Psoas muscle (tissue), 8 donors: ENCODE data around the gene PPP2R2D. TPM values are rescaled to one million over a fixed set of nuclear protein-coding genes. Genes with fewer than 3 reads are reported as not detected.

Experiments
- ATAC-seq, 4 donors: fragments of 200-7000 bp; cut with Tn5 transposase; one replicate each; pipeline ENCODE4 v1.9.1; 2020; ENCODE audit warnings: moderate library complexity in 3 of 4, mild to moderate bottlenecking in 2 of 4
- DNase-seq, 2 donors: peaks; one replicate each; pipeline ENCODE4 v3.0.0-alpha.2; 2020
- H3K27ac ChIP-seq: fragments of 200-600 bp; one replicate; pipeline ENCODE4 v1.8.0; 2022
- H3K27me3 ChIP-seq, 3 donors: fragments of 200-600 bp in 1 of 3; one replicate each; pipeline versions ENCODE4 v1.6.1 to v1.8.0; 2013 to 2022; ENCODE audit warnings: low read length in 2 of 3, mild to moderate bottlenecking in 2 of 3, moderate library complexity in 1 of 3; ENCODE audit not compliant: insufficient read depth in 3 of 3
- H3K36me3 ChIP-seq, 2 donors: fragments of 200-600 bp in 1 of 2; one replicate each; pipeline versions ENCODE4 v1.6.1 to v1.8.0; 2013 to 2022; ENCODE audit warnings: low read depth in 1 of 2, mild to moderate bottlenecking in 1 of 2, moderate library complexity in 1 of 2; ENCODE audit not compliant: insufficient read depth in 1 of 2
- H3K4me1 ChIP-seq: fragments of 200-600 bp; one replicate; pipeline ENCODE4 v1.8.0; 2022
- H3K4me3 ChIP-seq: fragments of 200-600 bp; one replicate; pipeline ENCODE4 v1.8.0; 2022; ENCODE audit warnings: mild to moderate bottlenecking
- H3K9me3 ChIP-seq: fragments of 200-600 bp; one replicate; pipeline ENCODE4 v1.8.0; 2022
- whole genome bisulfite sequencing, 3 donors: extraction: QIAGEN DNeasy Blood & Tissue Kit; methylation state at CpG; one replicate each; pipeline versions ENCODE4 v1.1.6 to v1.1.7; 2013; 5-methylcytosine and 5-hydroxymethylcytosine counted together
- intact Hi-C, 2 donors: fragments of 100-400 bp; cut with DNase I; formaldehyde crosslinking; loops; one replicate each; pipeline versions ENCODE4 v1.11.0 to v1.14.2; 2022
- polyA plus RNA-seq, 3 donors: library from polyadenylated mRNA; stranded (reverse); fragments of 200-250 nt; gene quantifications; one replicate each; pipeline ENCODE4 v1.2.3, GENCODE V29; 2013
- total RNA-seq, 4 donors: library from RNA; stranded (reverse); fragmentation: NEBNext Ultra II Directional in 2 of 4; extraction: Animal tissue kit (Norgen Biotek cat#: 25700) in 2 of 4; gene quantifications; one replicate each; pipeline versions ENCODE4 v1.2.1 to v1.2.4, GENCODE V29; 2021 to 2023
- TF ChIP-seq, protein P1 (sequence below): fragments of 200-600 bp; IDR thresholded peaks from one replicate; pipeline ENCODE4 v1.8.0; 2022; ENCODE audit warnings: antibody characterized with exemption
- donor health status: healthy with polysubstance abuse.
- donor health status: DM: no; HTN: no; CAD: no; lungs with moderate emphysema.
- donor health status: Bipolar disorder and iron deficiency.
- donor health status: healthy.
- donor health status: DM: yes; HTN: yes; CAD: no.
- donor health status: DM: no; HTN: no; CAD: no.
- donor health status: DM: no; HTN: no; CAD: no.
- donor health status: DM: yes; HTN: yes; CAD: no.

PPP2R2D gene
- total and polyA plus RNA-seq, 7 donors = 19.2 to 47.4 (median 25.7) TPM

DNA sequence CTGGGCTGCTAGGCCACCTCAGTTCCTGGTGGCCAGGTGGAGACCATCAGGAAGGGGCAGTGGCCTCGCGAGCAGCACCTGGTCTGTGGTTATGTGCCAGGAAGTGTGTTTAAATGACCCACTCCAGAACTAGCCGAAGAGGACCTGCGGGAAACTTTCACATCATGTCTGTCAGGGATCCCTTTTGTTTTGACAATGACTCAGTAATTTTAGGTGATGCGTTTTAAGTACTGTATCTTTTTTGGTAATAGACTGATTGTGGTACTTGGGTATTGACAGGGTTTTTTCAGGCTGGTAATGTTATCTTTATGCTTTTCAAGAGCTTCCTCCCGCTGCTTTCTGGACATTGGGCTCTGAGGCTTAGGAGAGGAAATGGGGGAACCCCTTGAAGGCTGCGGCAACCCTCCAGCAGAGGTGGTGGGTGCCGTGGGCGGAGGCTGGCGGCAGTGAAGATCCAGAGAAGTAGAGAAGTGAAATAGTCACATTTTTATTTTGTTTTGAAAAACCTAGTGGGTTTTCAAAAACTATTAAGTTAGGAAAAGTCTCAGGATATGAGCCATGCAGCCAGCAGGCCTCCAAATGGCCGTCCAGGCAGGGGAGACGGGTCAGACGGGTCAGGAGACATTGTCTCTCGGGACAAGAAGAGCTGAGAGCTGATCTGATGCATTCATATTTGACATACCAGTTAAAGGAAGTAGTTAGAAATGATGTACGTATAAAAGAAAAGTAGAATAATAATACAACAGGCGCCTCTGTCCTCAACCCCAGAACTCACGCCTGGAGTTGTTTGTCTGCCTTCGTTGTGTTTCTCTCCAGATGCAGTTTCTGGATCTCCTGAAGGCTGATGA lies 27.7 kb downstream of the PPP2R2D start:
- Histone ChIP-seq H3K27me3 (no peaks in the 10 kb centered on the region), H3K4me3 (no peak overlapping the region), H3K9me3 (peaks cover 13% of the 10 kb centered on the region), H3K4me1 (peaks cover 57% of the 10 kb centered on the region), H3K36me3 (no peaks in the 10 kb centered on the region), H3K27ac (peak overlapping the region; percentile 38)
- WGBS, 3 donors = 78 to 81% (median 79%) methylated on average over 18 of the region's 18 CpGs
- intact Hi-C loops = no loop called here
- DNase-seq = no peak
- TF ChIP-seq, protein P1, sequence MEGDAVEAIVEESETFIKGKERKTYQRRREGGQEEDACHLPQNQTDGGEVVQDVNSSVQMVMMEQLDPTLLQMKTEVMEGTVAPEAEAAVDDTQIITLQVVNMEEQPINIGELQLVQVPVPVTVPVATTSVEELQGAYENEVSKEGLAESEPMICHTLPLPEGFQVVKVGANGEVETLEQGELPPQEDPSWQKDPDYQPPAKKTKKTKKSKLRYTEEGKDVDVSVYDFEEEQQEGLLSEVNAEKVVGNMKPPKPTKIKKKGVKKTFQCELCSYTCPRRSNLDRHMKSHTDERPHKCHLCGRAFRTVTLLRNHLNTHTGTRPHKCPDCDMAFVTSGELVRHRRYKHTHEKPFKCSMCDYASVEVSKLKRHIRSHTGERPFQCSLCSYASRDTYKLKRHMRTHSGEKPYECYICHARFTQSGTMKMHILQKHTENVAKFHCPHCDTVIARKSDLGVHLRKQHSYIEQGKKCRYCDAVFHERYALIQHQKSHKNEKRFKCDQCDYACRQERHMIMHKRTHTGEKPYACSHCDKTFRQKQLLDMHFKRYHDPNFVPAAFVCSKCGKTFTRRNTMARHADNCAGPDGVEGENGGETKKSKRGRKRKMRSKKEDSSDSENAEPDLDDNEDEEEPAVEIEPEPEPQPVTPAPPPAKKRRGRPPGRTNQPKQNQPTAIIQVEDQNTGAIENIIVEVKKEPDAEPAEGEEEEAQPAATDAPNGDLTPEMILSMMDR = no peak
- ATAC-seq = no peak

DNA sequence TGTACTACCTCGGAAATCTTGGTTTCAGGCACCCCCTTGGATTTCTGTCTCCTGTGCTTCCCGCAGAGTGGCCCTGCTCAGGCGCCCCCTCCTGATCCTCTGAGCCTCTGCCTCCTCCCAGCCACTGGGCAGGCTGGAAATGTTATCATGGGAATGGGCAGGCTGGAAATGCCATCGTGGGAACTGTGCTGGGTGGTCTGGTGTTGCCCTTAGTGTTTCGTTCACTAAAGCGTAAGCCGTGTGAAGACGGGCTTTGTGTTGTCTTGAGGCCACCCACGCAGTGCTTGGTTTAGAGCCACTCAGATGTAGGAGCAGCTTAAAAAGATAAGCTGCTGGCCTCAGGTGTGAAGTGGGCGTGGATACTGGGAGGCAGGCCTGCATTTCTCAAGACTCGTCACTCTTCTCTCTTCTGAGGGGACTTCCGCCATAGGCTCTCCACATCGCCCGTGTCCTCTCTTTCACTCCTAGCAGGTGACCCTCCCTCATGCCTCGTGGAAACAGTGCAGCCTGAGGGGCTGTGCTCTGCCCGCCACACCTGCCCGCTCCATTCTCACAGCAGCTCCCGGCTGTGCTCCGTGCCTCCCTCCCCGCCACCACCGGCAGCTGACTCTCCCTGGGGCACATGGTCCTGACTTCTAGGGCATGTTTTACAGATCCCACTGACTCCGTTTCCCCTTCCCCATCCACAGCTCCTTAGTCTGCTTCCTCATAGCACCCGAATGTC lies 28.5 kb downstream of the PPP2R2D start:
- Histone ChIP-seq H3K27me3 (no peaks in the 10 kb centered on the region), H3K4me1 (peaks cover 52% of the 10 kb centered on the region), H3K4me3 (no peak overlapping the region), H3K36me3 (no peaks in the 10 kb centered on the region), H3K9me3 (peaks cover 13% of the 10 kb centered on the region), H3K27ac (no peak overlapping the region)
- TF ChIP-seq, protein P1 = no peak
- DNase-seq (no peak), ATAC-seq (no peak)
- intact Hi-C loops = no loop called here
- 84 to 90% (median 86%) methylated on average over 22 to 23 of the region's 23 CpGs for WGBS, 3 donors

- TF ChIP-seq, protein P1 = no peak
- Histone ChIP-seq H3K4me1 (peaks cover 46% of the 10 kb centered on the region), H3K27ac (peak overlapping the region; percentile 4), H3K4me3 (no peak overlapping the region), H3K36me3 (peaks cover 0 to 4% of the 10 kb centered on the region in 2 donors), H3K27me3 (no peaks in the 10 kb centered on the region), H3K9me3 (peaks cover 7% of the 10 kb centered on the region)
- 59 to 70% (median 61%) methylated on average over 4 of the region's 4 CpGs for WGBS, 3 donors
- ATAC-seq (no peak), DNase-seq (no peak)
- intact Hi-C loops = no loop called here
Observed at GRCh38 chr10:131930150-131930549, 29.3 kb downstream of the PPP2R2D start.

DNA sequence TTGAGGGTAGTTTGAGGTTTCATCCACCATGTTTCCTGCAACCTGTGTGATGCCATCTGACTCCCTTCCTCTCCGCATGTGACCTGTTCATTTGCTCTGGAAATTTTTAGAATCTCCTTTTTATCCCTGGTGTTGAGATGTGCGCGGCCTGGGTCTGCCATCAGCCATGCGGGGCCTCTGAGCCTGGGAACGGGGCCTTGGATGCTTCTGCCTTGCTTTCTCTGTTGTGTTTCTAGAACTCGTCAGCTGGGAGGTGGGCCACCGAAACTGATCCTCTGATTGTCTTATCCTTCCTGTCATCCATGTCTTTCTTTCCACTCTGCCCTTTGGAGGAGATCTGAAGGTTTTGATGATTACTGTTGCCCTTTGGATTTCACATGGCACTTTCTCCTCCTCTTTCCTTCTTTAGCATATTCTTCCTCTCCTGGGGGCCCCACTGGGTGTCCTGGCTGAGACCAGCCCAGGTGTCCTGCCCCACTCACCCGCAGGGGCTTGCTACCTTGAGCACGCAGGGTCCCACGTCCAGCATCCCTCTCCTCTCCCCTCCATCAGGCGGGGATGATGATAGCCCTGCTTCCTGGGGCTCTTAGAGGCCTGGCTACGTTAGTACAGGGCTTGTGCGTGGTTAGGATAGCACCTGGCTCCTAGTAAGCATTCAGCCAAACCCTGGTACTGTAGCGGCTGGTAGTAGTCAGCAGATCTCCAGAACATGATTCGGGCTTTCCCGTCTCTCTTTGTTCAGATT lies 29.9 kb downstream of the PPP2R2D start:
- H3K27me3 ChIP-seq = no peaks in the 10 kb centered on the region
- peaks cover under 1% of the 10 kb centered on the region for H3K9me3 ChIP-seq
- DNase-seq (no peak), ATAC-seq (no peak)
- peaks cover 46% of the 10 kb centered on the region for H3K4me1 ChIP-seq
- H3K27ac ChIP-seq = peak overlapping the region; percentile 72
- WGBS, 3 donors = 89 to 92% (median 92%) methylated on average over 16 of the region's 16 CpGs
- intact Hi-C loops = no loop called here
- no peak overlapping the region for H3K4me3 ChIP-seq
- TF ChIP-seq, protein P1 = no peak
- peaks cover 0 to 10% of the 10 kb centered on the region in 2 donors for H3K36me3 ChIP-seq
